Stomach (tissue), 9 donors: ENCODE data around the gene STAT5B. TPM values are rescaled to one million over a fixed set of nuclear protein-coding genes. Genes with fewer than 3 reads are reported as not detected.

Experiments used
- DNase-seq, 2 donors: peaks; one replicate each; pipeline versions ENCODE4 v3.0.0 to v3.0.0-alpha.2; 2013 to 2019
- H3K27ac ChIP-seq, 5 donors: fragments of 200-600 bp in 4 of 5; sonication (generic) in 4 of 5; one replicate each; pipeline ENCODE4 v1.5.1; 2013 to 2019; ENCODE audit warnings: mild to moderate bottlenecking in 1 of 5, moderate library complexity in 1 of 5
- H3K27me3 ChIP-seq, 3 donors: fragments of 200-600 bp; sonication (generic); one replicate each; pipeline ENCODE4 v1.5.1; 2017 to 2019; ENCODE audit warnings: mixed run types in 1 of 3
- H3K36me3 ChIP-seq, 4 donors: fragments of 200-600 bp; sonication (generic); 1 replicate in 3 of 4; 2 replicates in 1 of 4; pipeline ENCODE4 v1.5.1; 2016 to 2019
- H3K4me1 ChIP-seq, 4 donors: fragments of 200-600 bp; sonication (generic); one replicate each; pipeline ENCODE4 v1.5.1; 2016 to 2019
- H3K4me3 ChIP-seq, 4 donors: fragments of 200-600 bp; sonication (generic) in 3 of 4; one replicate each; pipeline ENCODE4 v1.5.1; 2016 to 2019; ENCODE audit warnings: mild to moderate bottlenecking in 1 of 4
- H3K9me3 ChIP-seq, 4 donors: fragments of 200-600 bp; sonication (generic); one replicate each; pipeline ENCODE4 v1.5.1; 2016 to 2019
- EP300 ChIP-seq: sonication (generic); formaldehyde crosslinking; IDR thresholded peaks from one replicate; pipeline ENCODE4 v1.6.1; 2017; ENCODE audit warnings: antibody characterized with exemption
- POLR2A ChIP-seq, 4 donors: fragments of 450-650 bp; IDR thresholded peaks; one replicate each; pipeline ENCODE4 v1.6.1; 2016; ENCODE audit warnings: antibody characterized with exemption in 4 of 4, control low read depth in 2 of 4, mild to moderate bottlenecking in 1 of 4, moderate library complexity in 1 of 4
- POLR2AphosphoS5 ChIP-seq, 3 donors: sonication (generic); formaldehyde crosslinking; IDR thresholded peaks; one replicate each; pipeline ENCODE4 v1.6.1; 2016; ENCODE audit warnings: antibody characterized with exemption in 3 of 3
- WGBS, 5 donors: extraction: QIAGEN DNeasy Blood & Tissue Kit in 3 of 5; methylation state at CpG; one replicate each; pipeline versions ENCODE4 v1.1.5 to v1.1.7; 2013 to 2018; 5-methylcytosine and 5-hydroxymethylcytosine counted together
- intact Hi-C: fragments of 100-400 bp; cut with DNase I; formaldehyde crosslinking; loops from one replicate; pipeline ENCODE4 v1.15.1; 2023; ENCODE audit warnings: low total_unique reads
- polyA plus RNA-seq, 3 donors: library from polyadenylated mRNA; stranded (reverse); fragments of 200-250 nt; gene quantifications; one replicate each; pipeline ENCODE4 v1.2.3, GENCODE V29; 2013
- total RNA-seq, 5 donors: library from RNA; depleted of rRNA; stranded (reverse); fragments of >200 nt; gene quantifications; one replicate each; pipeline versions ENCODE4 v1.1.0 to v1.2.3, GENCODE V29; 2014 to 2016
- TF ChIP-seq, protein P1 (sequence below), 7 experiments: fragments of 450-650 bp in 4 of 7; fragments of 200-600 bp in 3 of 7; sonication (generic) in 3 of 7; IDR thresholded peaks; one replicate each; pipeline ENCODE4 v1.5.1; 2016 to 2019; ENCODE audit warnings: antibody characterized with exemption in 7 of 7, control low read depth in 2 of 7, mild to moderate bottlenecking in 1 of 7
- donor health status: healthy with polysubstance abuse.
- donor health status: Bipolar disorder and iron deficiency.
- donor health status: healthy.

Gene STAT5B
- total and polyA plus RNA-seq, 8 donors: 18.9 to 86.2 (median 52.4) TPM

- TF ChIP-seq EP300: no peak
- no peak for TF ChIP-seq POLR2AphosphoS5 (IDR thresholded peaks at IDR 0.05)
- no peak for TF ChIP-seq POLR2A (IDR thresholded peaks at IDR 0.05)
- TF ChIP-seq, protein P1, sequence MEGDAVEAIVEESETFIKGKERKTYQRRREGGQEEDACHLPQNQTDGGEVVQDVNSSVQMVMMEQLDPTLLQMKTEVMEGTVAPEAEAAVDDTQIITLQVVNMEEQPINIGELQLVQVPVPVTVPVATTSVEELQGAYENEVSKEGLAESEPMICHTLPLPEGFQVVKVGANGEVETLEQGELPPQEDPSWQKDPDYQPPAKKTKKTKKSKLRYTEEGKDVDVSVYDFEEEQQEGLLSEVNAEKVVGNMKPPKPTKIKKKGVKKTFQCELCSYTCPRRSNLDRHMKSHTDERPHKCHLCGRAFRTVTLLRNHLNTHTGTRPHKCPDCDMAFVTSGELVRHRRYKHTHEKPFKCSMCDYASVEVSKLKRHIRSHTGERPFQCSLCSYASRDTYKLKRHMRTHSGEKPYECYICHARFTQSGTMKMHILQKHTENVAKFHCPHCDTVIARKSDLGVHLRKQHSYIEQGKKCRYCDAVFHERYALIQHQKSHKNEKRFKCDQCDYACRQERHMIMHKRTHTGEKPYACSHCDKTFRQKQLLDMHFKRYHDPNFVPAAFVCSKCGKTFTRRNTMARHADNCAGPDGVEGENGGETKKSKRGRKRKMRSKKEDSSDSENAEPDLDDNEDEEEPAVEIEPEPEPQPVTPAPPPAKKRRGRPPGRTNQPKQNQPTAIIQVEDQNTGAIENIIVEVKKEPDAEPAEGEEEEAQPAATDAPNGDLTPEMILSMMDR (IDR thresholded peaks at IDR 0.05): no peak
- H3K4me3 ChIP-seq: no peak overlapping the region
- peak overlapping the region in 2 of 5 donors; percentile 37 to 85 for H3K27ac ChIP-seq
- intact Hi-C loops: no loop called here
- H3K36me3 ChIP-seq: peaks cover 62 to 99% (median 91%) of the 10 kb centered on the region in 4 donors
- H3K4me1 ChIP-seq: peaks cover 26 to 85% (median 48%) of the 10 kb centered on the region in 4 donors
- no peaks in the 10 kb centered on the region for H3K9me3 ChIP-seq
- H3K27me3 ChIP-seq: no peaks in the 10 kb centered on the region
- no peak for DNase-seq
- 77 to 84% (median 78%) methylated on average over 10 of the region's 10 CpGs for WGBS, 5 donors
Observed at GRCh38 chr17:42315402-42316156, 39.4 kb upstream of the STAT5B start.

- Histone ChIP-seq H3K27me3 (no peaks in the 10 kb centered on the region), H3K4me1 (peaks cover 27 to 85% (median 57%) of the 10 kb centered on the region in 4 donors), H3K36me3 (peaks cover 57 to 99% (median 91%) of the 10 kb centered on the region in 4 donors), H3K27ac (peak overlapping the region in 4 of 5 donors; percentile 0 to 90 (median 62)), H3K4me3 (no peak overlapping the region), H3K9me3 (no peaks in the 10 kb centered on the region)
- 56 to 71% (median 59%) methylated on average over 12 to 14 of the region's 14 CpGs for WGBS, 5 donors
- intact Hi-C loops: no loop called here
- DNase-seq: peak in 1 of 2 donors; percentile 84
- TF ChIP-seq POLR2A (IDR thresholded peaks at IDR 0.05) (no peak), POLR2AphosphoS5 (IDR thresholded peaks at IDR 0.05) (peak in 1 of 3 donors; percentile 39), EP300 (no peak)
- TF ChIP-seq, protein P1 (IDR thresholded peaks at IDR 0.05): no peak
Observed at GRCh38 chr17:42313773-42314566, 37.8 kb upstream of the STAT5B start.

GRCh38 chr17:42313389-42313772 is 37.2 kb upstream of the STAT5B start:
- intact Hi-C loops: no loop called here
- peak overlapping the region in 3 of 5 donors; percentile 40 to 90 (median 85) for H3K27ac ChIP-seq
- WGBS, 5 donors: 87 to 93% (median 90%) methylated on average over 4 of the region's 4 CpGs

More at GRCh38 chr17:42313389-42313772, 37.2 kb upstream of the STAT5B start:
- no peak for DNase-seq
- Histone ChIP-seq H3K4me1 (peaks cover 27 to 85% (median 57%) of the 10 kb centered on the region in 4 donors), H3K36me3 (peaks cover 53 to 99% (median 91%) of the 10 kb centered on the region in 4 donors), H3K4me3 (no peak overlapping the region), H3K27me3 (no peaks in the 10 kb centered on the region), H3K9me3 (no peaks in the 10 kb centered on the region)
- TF ChIP-seq EP300 (no peak), POLR2A (IDR thresholded peaks at IDR 0.05) (no peak), POLR2AphosphoS5 (IDR thresholded peaks at IDR 0.05) (no peak)
- TF ChIP-seq, protein P1 (IDR thresholded peaks at IDR 0.05): no peak
